Activated CD8-positive, alpha-beta T cell treated with anti-CD3 and anti-CD28 coated beads for 36 hours (primary cell): ENCODE results near the gene ACSL5. TPM values are rescaled to one million over a fixed set of nuclear protein-coding genes. Genes with fewer than 3 reads are reported as not detected.
A peak's percentile ranks its signal among the peaks of the same experiment; 100 is the strongest.
"Not testable (repeated sequence)": the region's sequence is repeated elsewhere in the genome, so short reads cannot be mapped to it uniquely, and the experiment has no call there.

ENCODE experiments used
- ATAC-seq: fragments of 200-7000 bp; cut with Tn5 transposase; one replicate; pipeline ENCODE4 v1.10.0; 2021; ENCODE audit warnings: mild to moderate bottlenecking, moderate library complexity
- CTCF ChIA-PET: fragments of 350-600 bp; sonication (Branson Sonifier 250); formaldehyde crosslinking; loops from one replicate; lab custom pipeline; 2021; ENCODE audit warnings: antibody characterized with exemption; lab: Charles Lee
- POLR2A ChIA-PET: fragments of 350-600 bp; sonication (Branson Sonifier 250); formaldehyde crosslinking; loops from one replicate; lab custom pipeline; 2021; ENCODE audit warnings: antibody characterized with exemption; lab: Charles Lee
- DNase-seq: peaks from one replicate; pipeline ENCODE4 v3.0.0-alpha.2; 2020
- H3K27ac Mint-ChIP-seq: one replicate; pipeline ENCODE4 v1.8.0; 2021; ENCODE audit warnings: mild to moderate bottlenecking, mixed read lengths
- H3K27me3 Mint-ChIP-seq: one replicate; pipeline ENCODE4 v1.8.0; 2021; ENCODE audit warnings: mixed read lengths
- H3K36me3 Mint-ChIP-seq: one replicate; pipeline ENCODE4 v1.8.0; 2021; ENCODE audit warnings: low read depth, mixed read lengths
- H3K4me1 Mint-ChIP-seq: one replicate; pipeline ENCODE4 v1.8.0; 2021; ENCODE audit warnings: low read depth, mixed read lengths
- H3K4me3 Mint-ChIP-seq: one replicate; pipeline ENCODE4 v1.8.0; 2021; ENCODE audit warnings: mild to moderate bottlenecking, moderate library complexity, mixed read lengths
- H3K9me3 Mint-ChIP-seq: one replicate; pipeline ENCODE4 v1.8.0; 2021; ENCODE audit warnings: mixed read lengths
- intact Hi-C: fragments of 100-400 bp; cut with micrococcal nuclease; formaldehyde crosslinking; loops from one replicate; pipeline ENCODE4 v1.10.0; 2022
- total RNA-seq, 2 experiments: library from RNA; stranded (reverse); gene quantifications; one replicate each; pipeline ENCODE4 v1.2.3, GENCODE V29; 2021
- TF ChIP-seq, protein P1 (sequence below): fragments of 200-600 bp; IDR thresholded peaks from one replicate; pipeline ENCODE4 v1.8.0; 2022; ENCODE audit warnings: antibody characterized with exemption, mild to moderate bottlenecking

ACSL5 gene
- total RNA-seq, 2 experiments from 2014 or later = 33.7 to 34.1 TPM

DNA sequence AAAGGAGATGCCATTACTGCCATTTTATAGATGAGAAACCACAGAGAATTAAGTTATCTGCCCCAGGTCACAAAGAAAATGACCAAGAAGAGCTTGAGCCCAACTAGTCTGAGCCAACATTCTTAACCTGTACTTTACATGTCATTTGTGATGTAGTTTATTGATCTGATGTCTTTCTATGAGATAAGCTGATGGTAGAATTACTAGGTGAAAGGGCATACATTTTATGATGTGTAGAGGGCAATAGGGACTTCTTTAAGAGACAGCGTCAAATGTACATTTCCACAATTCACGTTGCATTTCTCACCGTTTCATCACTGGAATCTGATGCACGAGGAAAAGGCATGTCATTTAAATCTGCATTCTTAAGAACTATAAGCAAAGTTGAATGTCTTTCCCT lies 11.3 kb downstream of the ACSL5 start:
- intact Hi-C loops = no loop called here
- peaks cover 48% of the 10 kb centered on the region for H3K36me3 Mint-ChIP-seq
- H3K4me3 Mint-ChIP-seq = no peak overlapping the region
- no peaks in the 10 kb centered on the region for H3K27me3 Mint-ChIP-seq
- ChIA-PET POLR2A (interaction anchor here (1.3 kb wide), 1 partner anchor 10 kb away, joined by 7 read pairs; no protein-coding TSS in a partner anchor), CTCF (interaction anchor here (0.6 kb wide), 1 partner anchor 8 kb away, joined by 3 read pairs; no protein-coding TSS in a partner anchor)
- no peak overlapping the region for H3K27ac Mint-ChIP-seq
- TF ChIP-seq, protein P1, sequence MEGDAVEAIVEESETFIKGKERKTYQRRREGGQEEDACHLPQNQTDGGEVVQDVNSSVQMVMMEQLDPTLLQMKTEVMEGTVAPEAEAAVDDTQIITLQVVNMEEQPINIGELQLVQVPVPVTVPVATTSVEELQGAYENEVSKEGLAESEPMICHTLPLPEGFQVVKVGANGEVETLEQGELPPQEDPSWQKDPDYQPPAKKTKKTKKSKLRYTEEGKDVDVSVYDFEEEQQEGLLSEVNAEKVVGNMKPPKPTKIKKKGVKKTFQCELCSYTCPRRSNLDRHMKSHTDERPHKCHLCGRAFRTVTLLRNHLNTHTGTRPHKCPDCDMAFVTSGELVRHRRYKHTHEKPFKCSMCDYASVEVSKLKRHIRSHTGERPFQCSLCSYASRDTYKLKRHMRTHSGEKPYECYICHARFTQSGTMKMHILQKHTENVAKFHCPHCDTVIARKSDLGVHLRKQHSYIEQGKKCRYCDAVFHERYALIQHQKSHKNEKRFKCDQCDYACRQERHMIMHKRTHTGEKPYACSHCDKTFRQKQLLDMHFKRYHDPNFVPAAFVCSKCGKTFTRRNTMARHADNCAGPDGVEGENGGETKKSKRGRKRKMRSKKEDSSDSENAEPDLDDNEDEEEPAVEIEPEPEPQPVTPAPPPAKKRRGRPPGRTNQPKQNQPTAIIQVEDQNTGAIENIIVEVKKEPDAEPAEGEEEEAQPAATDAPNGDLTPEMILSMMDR = no peak
- peaks cover 76% of the 10 kb centered on the region for H3K4me1 Mint-ChIP-seq
- DNase-seq (no peak), ATAC-seq (no peak)
- no peaks in the 10 kb centered on the region for H3K9me3 Mint-ChIP-seq

DNA sequence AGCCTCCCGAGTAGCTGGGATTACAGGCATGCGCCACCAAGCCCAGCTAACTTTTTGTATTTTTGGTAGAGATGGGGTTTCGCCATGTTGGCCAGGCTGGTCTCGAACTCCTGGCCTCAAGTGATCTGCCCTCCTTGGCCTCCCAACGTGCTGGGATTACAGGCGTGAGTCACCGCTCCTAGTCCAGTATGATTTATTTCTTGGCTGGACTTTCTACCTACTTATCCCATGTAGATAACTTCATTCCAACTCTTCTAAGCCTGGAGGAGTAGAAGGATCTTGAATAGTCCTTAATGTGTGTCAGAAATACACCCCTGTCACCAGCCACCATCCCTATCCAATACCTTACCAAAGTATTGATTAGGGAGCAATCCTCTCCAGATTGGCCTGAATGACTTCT lies 14.1 kb downstream of the ACSL5 start:
- ATAC-seq, H3K9me3 Mint-ChIP-seq, DNase-seq, H3K4me3 Mint-ChIP-seq, H3K27me3 Mint-ChIP-seq, H3K27ac Mint-ChIP-seq, intact Hi-C loops: not testable (repeated sequence)
- CTCF ChIA-PET = interaction anchor here (1.5 to 1.8 kb wide), 2 partner anchors 13 to 84 kb away, joined by 5 read pairs; no protein-coding TSS in a partner anchor
- H3K36me3 Mint-ChIP-seq = peaks cover 31% of the 10 kb centered on the region
- peaks cover 65% of the 10 kb centered on the region for H3K4me1 Mint-ChIP-seq
- POLR2A ChIA-PET = interaction anchor here (4.2 kb wide), 1 partner anchor 12 kb away, joined by 27 read pairs; no protein-coding TSS in a partner anchor

DNA sequence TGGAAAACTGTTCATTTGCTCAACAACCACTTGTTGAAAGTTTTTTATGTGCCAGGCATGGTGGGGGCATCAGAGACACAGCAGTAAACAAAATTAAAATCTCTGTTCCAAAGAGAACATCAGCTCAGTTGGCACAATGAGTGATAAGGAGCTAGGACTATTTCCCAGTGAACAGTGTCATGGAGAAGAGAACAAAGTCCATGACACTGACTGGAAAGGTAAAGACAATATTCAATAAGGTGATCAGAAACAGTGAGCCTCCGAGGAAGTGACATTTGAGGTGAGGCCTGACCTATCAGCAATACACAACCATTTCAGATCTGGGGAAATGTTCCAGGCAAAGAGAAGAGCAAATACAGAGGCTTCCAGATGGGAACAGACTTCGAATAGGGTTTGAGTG lies 14.6 kb downstream of the ACSL5 start:
- POLR2A ChIA-PET = interaction anchor here (0.7 to 4.2 kb wide), 2 partner anchors 13 to 22 kb away, joined by 3 to 27 read pairs; no protein-coding TSS in a partner anchor

DNA sequence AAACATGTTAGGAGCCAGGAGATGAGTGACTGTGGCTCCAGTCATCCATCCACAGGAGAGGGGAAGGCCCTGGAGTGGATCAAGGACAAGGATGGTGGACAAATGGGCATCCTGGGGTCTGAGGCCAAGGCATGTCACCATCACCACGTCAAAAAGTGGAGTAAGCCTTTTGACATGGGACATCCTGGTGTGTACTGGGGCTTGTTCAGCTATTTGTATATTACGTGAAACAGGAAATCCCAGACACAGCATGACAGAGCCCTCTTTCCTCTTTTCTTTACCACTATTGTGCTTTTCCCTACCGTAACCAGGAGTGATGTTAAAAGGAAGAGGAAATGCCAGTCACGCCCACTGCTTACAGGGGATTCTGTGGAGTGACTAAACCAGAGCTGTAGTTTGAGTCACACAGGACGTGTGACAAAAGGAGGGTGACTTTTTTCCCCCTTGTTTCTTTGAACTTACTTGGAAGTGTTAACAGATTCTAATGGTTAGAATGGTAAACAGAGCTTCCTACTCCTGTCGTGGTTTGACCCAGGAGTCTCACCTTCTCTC lies 15.4 kb downstream of the ACSL5 start:
- Mint-ChIP-seq H3K4me1 (peaks cover 64% of the 10 kb centered on the region), H3K27me3 (no peaks in the 10 kb centered on the region), H3K27ac (peak overlapping the region; percentile 76), H3K9me3 (no peaks in the 10 kb centered on the region), H3K4me3 (no peak overlapping the region), H3K36me3 (peaks cover 24% of the 10 kb centered on the region)
- intact Hi-C loops = no loop called here
- ATAC-seq = peak; percentile 91
- TF ChIP-seq, protein P1 = no peak
- CTCF ChIA-PET = interaction anchor here (1.1 to 1.8 kb wide), 5 partner anchors 11 to 137 kb away, joined by 3 to 7 read pairs (median 3); no protein-coding TSS in a partner anchor
- peak; percentile 68 for DNase-seq
- POLR2A ChIA-PET = interaction anchor here (0.7 to 4.2 kb wide), 4 partner anchors 13 to 66 kb away, joined by 3 to 27 read pairs (median 4); partner anchors contain the start of genes VTI1A and ZDHHC6

More for the DNA sequence above, 14.6 kb downstream of the ACSL5 start:
- no peak for DNase-seq
- no peak for ATAC-seq
- Mint-ChIP-seq H3K9me3 (no peaks in the 10 kb centered on the region), H3K27ac (peak overlapping the region; percentile 76), H3K4me3 (no peak overlapping the region), H3K4me1 (peaks cover 66% of the 10 kb centered on the region), H3K27me3 (no peaks in the 10 kb centered on the region), H3K36me3 (peaks cover 27% of the 10 kb centered on the region)
- CTCF ChIA-PET = interaction anchor here (1.5 to 1.8 kb wide), 3 partner anchors 13 to 84 kb away, joined by 3 to 7 read pairs (median 5); no protein-coding TSS in a partner anchor
- TF ChIP-seq, protein P1 = no peak
- intact Hi-C loops = no loop called here

DNA sequence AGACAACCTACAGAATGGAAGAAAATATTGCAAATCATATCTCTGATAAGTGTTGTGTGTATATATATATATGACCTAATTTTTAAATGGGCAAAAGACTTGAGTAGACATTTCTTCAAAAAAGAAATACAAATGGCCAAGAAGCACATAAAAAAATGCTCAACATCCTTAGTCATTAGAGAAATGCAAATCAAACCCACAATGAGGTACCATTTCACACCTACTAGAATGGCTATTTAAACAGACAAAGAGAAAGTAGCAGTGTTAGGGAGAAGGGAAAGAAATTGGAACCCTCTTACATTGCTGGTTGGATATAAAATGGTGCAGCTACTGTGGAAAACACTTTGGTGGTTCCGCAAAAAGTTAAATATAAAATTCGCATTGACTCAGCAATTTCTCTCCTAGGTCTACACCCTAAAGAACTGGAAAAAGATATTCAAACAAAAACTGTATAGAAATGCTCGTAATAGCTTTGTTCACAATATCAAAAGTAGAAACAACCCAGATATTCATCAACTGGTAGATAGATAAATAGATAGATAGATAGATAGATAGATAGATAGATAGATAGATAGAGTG lies 16.3 kb downstream of the ACSL5 start:
- no peak for ATAC-seq
- TF ChIP-seq, protein P1 = no peak

More for the DNA sequence above, 16.3 kb downstream of the ACSL5 start:
- peaks cover 18% of the 10 kb centered on the region for H3K36me3 Mint-ChIP-seq
- no peaks in the 10 kb centered on the region for H3K9me3 Mint-ChIP-seq
- H3K4me3 Mint-ChIP-seq = no peak overlapping the region
- H3K4me1 Mint-ChIP-seq = peaks cover 55% of the 10 kb centered on the region
- peak overlapping the region; percentile 28 for H3K27ac Mint-ChIP-seq
- CTCF ChIA-PET = interaction anchor here (1.1 to 1.8 kb wide), 5 partner anchors 12 to 136 kb away, joined by 3 to 7 read pairs (median 3); no protein-coding TSS in a partner anchor
- POLR2A ChIA-PET = interaction anchor here (1.0 to 4.2 kb wide), 2 partner anchors 14 to 66 kb away, joined by 3 to 27 read pairs; no protein-coding TSS in a partner anchor
- no peaks in the 10 kb centered on the region for H3K27me3 Mint-ChIP-seq
- intact Hi-C loops = no loop called here
- DNase-seq = no peak
